Peyer's patch (tissue), 4 donors: ENCODE results near the gene CAMK2B. TPM values are rescaled to one million over a fixed set of nuclear protein-coding genes. Genes with fewer than 3 reads are reported as not detected.

ENCODE experiments used
- DNase-seq, 3 donors: peaks; one replicate each; pipeline ENCODE4 v3.0.0-alpha.2; 2017 to 2019
- H3K27ac ChIP-seq, 4 donors: fragments of 200-600 bp; sonication (generic); one replicate each; pipeline ENCODE4 v1.5.1; 2016 to 2019
- H3K27me3 ChIP-seq, 2 donors: fragments of 200-600 bp; sonication (generic); one replicate each; pipeline ENCODE4 v1.5.1; 2019
- H3K36me3 ChIP-seq, 3 donors: fragments of 200-600 bp; sonication (generic); one replicate each; pipeline ENCODE4 v1.5.1; 2016 to 2019
- H3K4me1 ChIP-seq, 4 donors: fragments of 200-600 bp; sonication (generic); one replicate each; pipeline ENCODE4 v1.5.1; 2016 to 2019
- H3K4me3 ChIP-seq, 4 donors: fragments of 200-600 bp; sonication (generic); 1 replicate in 3 of 4; 2 replicates in 1 of 4; pipeline ENCODE4 v1.5.1; 2016 to 2019; ENCODE audit warnings: mild to moderate bottlenecking in 1 of 4
- H3K9me3 ChIP-seq, 4 donors: fragments of 200-600 bp; sonication (generic); one replicate each; pipeline ENCODE4 v1.5.1; 2016 to 2019; ENCODE audit warnings: mild to moderate bottlenecking in 1 of 4
- POLR2A ChIP-seq, 2 donors: fragments of 450-650 bp; IDR thresholded peaks; one replicate each; pipeline ENCODE4 v1.5.1; 2017; ENCODE audit warnings: antibody characterized with exemption in 2 of 2, mild to moderate bottlenecking in 2 of 2, moderate library complexity in 2 of 2
- total RNA-seq, 4 donors: library from RNA; depleted of rRNA; stranded (reverse); fragments of >200 nt; gene quantifications; one replicate each; pipeline ENCODE4 v1.1.0, GENCODE V29; 2016
- TF ChIP-seq, protein P1 (sequence below), 6 experiments: fragments of 450-650 bp in 4 of 6; fragments of 200-600 bp in 2 of 6; sonication (generic) in 1 of 6; IDR thresholded peaks; one replicate each; pipeline ENCODE4 v1.5.1; 2017 to 2019; ENCODE audit warnings: antibody characterized with exemption in 6 of 6, mild to moderate bottlenecking in 3 of 6, moderate library complexity in 1 of 6

CAMK2B gene
- total RNA-seq, 4 donors from 2014 or later, result 0.67 to 3.9 (median 2.2) TPM

DNA sequence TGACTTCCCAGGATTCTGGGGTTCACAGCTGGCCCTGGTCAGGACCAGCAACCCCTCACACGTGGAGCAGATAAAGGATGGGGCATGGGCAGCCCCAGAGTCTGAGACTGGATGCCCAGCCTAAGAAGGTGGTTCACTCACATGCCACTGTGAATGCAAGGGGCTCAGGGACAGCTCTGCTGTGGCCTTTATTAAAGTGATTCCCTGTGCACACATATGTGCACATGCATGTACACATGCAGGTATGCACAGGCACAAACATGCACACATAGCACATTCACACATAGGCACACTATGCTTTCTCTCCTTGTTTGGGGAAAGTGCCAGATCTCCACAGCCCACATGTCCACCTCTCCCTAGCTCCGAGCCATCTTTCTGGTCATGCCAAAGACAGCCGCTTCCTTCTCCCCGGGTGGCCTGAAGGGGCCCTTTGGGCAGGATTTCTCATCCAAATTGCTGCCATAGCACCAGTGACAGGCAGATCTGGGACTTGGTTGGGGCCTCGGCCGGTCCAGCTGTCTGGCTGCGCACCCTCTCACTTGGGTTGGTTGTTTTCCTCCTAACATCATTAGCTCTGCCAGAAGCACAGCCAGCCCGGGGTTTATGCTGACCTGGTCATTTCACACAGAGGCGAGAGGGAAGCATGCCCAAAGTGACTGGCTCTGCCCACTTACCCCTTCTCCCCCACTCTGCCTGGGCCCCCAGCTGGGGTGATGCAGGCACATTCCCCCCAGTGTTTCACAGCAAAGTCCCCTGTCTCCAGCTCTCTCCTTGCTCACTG lies 137.6 kb downstream of the CAMK2B start:
- no peak overlapping the region for H3K27ac ChIP-seq
- no peaks in the 10 kb centered on the region for H3K36me3 ChIP-seq
- TF ChIP-seq, protein P1, sequence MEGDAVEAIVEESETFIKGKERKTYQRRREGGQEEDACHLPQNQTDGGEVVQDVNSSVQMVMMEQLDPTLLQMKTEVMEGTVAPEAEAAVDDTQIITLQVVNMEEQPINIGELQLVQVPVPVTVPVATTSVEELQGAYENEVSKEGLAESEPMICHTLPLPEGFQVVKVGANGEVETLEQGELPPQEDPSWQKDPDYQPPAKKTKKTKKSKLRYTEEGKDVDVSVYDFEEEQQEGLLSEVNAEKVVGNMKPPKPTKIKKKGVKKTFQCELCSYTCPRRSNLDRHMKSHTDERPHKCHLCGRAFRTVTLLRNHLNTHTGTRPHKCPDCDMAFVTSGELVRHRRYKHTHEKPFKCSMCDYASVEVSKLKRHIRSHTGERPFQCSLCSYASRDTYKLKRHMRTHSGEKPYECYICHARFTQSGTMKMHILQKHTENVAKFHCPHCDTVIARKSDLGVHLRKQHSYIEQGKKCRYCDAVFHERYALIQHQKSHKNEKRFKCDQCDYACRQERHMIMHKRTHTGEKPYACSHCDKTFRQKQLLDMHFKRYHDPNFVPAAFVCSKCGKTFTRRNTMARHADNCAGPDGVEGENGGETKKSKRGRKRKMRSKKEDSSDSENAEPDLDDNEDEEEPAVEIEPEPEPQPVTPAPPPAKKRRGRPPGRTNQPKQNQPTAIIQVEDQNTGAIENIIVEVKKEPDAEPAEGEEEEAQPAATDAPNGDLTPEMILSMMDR (IDR thresholded peaks at IDR 0.05), result no peak
- TF ChIP-seq POLR2A (IDR thresholded peaks at IDR 0.05), result no peak
- H3K9me3 ChIP-seq, result peaks cover 0 to 1% (median 0%) of the 10 kb centered on the region in 4 donors
- no peak for DNase-seq
- H3K4me1 ChIP-seq, result no peaks in the 10 kb centered on the region
- no peak overlapping the region for H3K4me3 ChIP-seq
- no peaks in the 10 kb centered on the region for H3K27me3 ChIP-seq

DNA sequence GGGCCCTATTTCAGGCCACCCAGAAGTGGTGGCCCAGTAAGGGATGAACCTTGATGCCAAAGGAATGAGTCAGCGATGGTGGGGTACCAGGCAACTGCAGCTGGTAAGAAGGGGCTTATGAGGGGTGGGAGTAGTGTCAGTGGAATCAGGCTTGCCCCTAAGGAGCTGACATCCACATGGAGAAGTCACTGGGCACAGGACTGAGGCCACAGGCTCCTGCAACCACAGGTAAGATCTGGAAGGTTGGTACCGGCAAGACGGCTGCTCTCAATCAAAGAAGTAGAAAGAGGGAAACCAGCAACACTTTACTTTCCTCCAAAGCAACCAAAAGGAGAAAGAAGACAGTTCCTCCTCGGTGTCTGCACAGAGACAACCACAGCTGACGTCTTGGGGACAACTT lies 138.7 kb downstream of the CAMK2B start:
- Histone ChIP-seq H3K4me1 (no peaks in the 10 kb centered on the region), H3K4me3 (no peak overlapping the region), H3K36me3 (no peaks in the 10 kb centered on the region), H3K9me3 (peaks cover 0 to 4% (median 0%) of the 10 kb centered on the region in 4 donors), H3K27ac (no peak overlapping the region), H3K27me3 (no peaks in the 10 kb centered on the region)
- TF ChIP-seq, protein P1 (IDR thresholded peaks at IDR 0.05), result no peak
- no peak for TF ChIP-seq POLR2A (IDR thresholded peaks at IDR 0.05)
- peak in 1 of 3 donors; percentile 6 for DNase-seq

DNA sequence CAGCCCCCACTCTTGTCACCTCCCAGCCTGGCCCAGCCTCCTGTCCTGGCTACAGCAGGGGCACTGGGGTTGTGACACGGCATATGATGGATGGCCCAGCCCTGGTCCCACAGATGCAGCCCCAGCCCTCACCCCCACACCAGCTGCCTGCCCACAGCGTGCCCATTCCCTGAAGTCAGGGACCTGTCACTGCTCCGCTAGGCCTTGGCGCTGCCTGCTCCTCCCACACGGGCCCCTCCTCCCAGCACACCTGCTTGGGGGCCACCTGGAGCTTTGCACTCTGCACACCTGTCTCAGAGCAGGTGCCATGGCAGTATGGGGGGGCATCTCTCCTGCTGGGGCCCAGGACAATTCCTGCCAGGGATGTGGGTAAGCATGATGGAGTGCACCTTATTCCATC lies 139.7 kb downstream of the CAMK2B start:
- Histone ChIP-seq H3K9me3 (peaks cover 0 to 4% (median 0%) of the 10 kb centered on the region in 4 donors), H3K27me3 (no peaks in the 10 kb centered on the region), H3K4me3 (no peak overlapping the region), H3K4me1 (no peaks in the 10 kb centered on the region), H3K36me3 (no peaks in the 10 kb centered on the region), H3K27ac (no peak overlapping the region)
- TF ChIP-seq, protein P1 (IDR thresholded peaks at IDR 0.05), result no peak
- TF ChIP-seq POLR2A (IDR thresholded peaks at IDR 0.05), result no peak
- DNase-seq, result no peak

DNA sequence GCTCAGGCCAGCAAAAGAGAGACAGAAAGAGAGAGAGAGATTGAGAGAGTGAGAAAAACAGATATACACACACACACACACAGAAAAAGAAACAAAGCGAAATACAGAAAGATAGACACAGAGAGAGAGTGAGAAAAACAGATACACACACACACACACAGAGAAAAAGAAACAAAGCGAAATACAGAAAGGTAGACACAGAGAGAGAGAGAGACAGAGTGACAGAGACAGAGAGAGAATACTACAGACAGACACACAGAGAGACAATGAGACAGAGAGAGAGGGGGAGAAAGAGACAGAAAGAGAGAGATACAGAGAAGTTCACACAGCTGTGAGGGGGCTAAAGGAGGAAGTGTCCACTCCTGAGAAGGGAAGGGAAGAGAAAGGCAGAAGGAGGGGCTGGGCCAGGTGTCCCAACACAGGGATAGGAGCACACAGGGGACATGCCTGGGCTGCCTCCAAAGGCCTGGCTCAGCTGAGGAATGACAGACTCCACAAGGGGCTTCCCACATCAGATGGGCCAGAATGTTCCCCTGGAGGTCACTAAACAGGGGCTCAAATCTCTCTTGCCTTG lies 140.4 kb downstream of the CAMK2B start:
- Histone ChIP-seq H3K9me3 (peaks cover 0 to 4% (median 0%) of the 10 kb centered on the region in 4 donors), H3K36me3 (no peaks in the 10 kb centered on the region), H3K27ac (no peak overlapping the region), H3K4me3 (no peak overlapping the region), H3K4me1 (no peaks in the 10 kb centered on the region), H3K27me3 (no peaks in the 10 kb centered on the region)
- no peak for DNase-seq
- TF ChIP-seq POLR2A (IDR thresholded peaks at IDR 0.05), result no peak
- TF ChIP-seq, protein P1 (IDR thresholded peaks at IDR 0.05), result no peak

DNA sequence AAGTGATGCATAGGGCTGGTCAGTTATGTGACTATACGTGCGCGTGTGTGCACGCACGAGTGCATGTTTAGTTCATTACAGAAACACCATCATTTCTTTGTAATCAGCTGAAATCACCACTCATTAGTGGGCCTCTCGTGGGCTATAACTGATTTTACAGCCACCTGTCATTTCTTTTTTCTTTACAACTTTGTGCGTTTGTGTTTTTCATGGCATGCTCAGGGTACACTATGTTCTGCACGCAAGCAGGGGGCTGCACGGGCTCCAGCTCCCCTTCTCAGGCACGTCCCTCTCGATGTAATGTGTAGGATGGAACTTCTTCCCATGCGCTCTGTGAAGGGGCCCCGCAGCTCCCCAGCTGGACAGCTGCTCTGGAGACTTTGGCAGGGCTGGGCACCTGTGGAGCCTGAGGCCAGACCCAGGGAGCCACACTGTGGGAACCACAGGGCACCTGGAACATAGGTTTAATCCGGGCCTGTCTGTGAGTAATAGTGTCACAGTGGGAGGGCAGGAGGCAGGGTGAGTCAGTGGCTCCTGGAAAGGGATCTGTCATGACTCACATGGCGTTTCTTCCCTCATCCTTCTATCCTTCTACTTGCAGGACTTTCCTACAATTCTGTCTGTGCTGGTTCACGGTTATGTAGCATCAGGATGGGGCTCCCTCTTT lies 141.1 kb downstream of the CAMK2B start:
- TF ChIP-seq, protein P1 (IDR thresholded peaks at IDR 0.05), result no peak
- TF ChIP-seq POLR2A (IDR thresholded peaks at IDR 0.05), result no peak
- Histone ChIP-seq H3K27me3 (no peaks in the 10 kb centered on the region), H3K4me3 (no peak overlapping the region), H3K9me3 (peaks cover 0 to 4% (median 0%) of the 10 kb centered on the region in 4 donors), H3K36me3 (no peaks in the 10 kb centered on the region), H3K27ac (no peak overlapping the region), H3K4me1 (no peaks in the 10 kb centered on the region)
- DNase-seq, result no peak
